GM23338 (cell line): ENCODE data around the gene CCDC121. TPM values are rescaled to one million over a fixed set of nuclear protein-coding genes. Genes with fewer than 3 reads are reported as not detected.

Experiments
- ATAC-seq: fragments of 200-7000 bp; cut with Tn5 transposase; 3 replicates; pipeline ENCODE4 v1.9.1; 2020
- DNase-seq: peaks from one replicate; pipeline ENCODE4 v3.0.0-alpha.2; 2015; ENCODE audit warnings: low spot score
- H2AFZ ChIP-seq: fragments of 200-600 bp; sonication (generic); 2 replicates; pipeline ENCODE4 v1.8.0; 2016; ENCODE audit warnings: antibody characterized with exemption, mild to moderate bottlenecking, moderate library complexity
- H3F3A ChIP-seq: fragments of 200-600 bp; sonication (generic); replicated peaks from 2 replicates; pipeline ENCODE4 v1.8.0; 2017; ENCODE audit warnings: antibody characterized with exemption, mixed run types, low read depth
- H3K27ac ChIP-seq: fragments of 200-600 bp; sonication (generic); 2 replicates; pipeline ENCODE4 v1.6.1; 2016; ENCODE audit warnings: low read depth
- H3K27me3 ChIP-seq: fragments of 200-600 bp; sonication (generic); 2 replicates; pipeline ENCODE4 v1.8.0; 2016; ENCODE audit warnings: mild to moderate bottlenecking, mixed run types, moderate library complexity; ENCODE audit not compliant: insufficient read depth
- H3K36me3 ChIP-seq: fragments of 200-600 bp; sonication (generic); 2 replicates; pipeline ENCODE4 v1.8.0; 2016; ENCODE audit warnings: mild to moderate bottlenecking; ENCODE audit not compliant: insufficient read depth
- H3K4me1 ChIP-seq: fragments of 200-600 bp; sonication (generic); 2 replicates; pipeline ENCODE4 v1.8.0; 2016; ENCODE audit warnings: mild to moderate bottlenecking, moderate library complexity; ENCODE audit not compliant: insufficient read depth
- H3K4me2 ChIP-seq: fragments of 200-600 bp; sonication (generic); 2 replicates; pipeline ENCODE4 v1.7.1; 2017; ENCODE audit warnings: mixed run types
- H3K4me3 ChIP-seq: fragments of 200-600 bp; sonication (generic); 2 replicates; pipeline ENCODE4 v1.6.1; 2016; ENCODE audit warnings: mixed run types
- H3K79me2 ChIP-seq: fragments of 200-600 bp; sonication (generic); replicated peaks from 2 replicates; pipeline ENCODE4 v1.8.0; 2017; ENCODE audit warnings: mild to moderate bottlenecking; ENCODE audit not compliant: insufficient read depth
- H3K9me2 ChIP-seq: fragments of 200-600 bp; sonication (generic); 2 replicates; pipeline ENCODE4 v1.8.0; 2017; ENCODE audit not compliant: insufficient read depth
- H4K20me1 ChIP-seq: fragments of 200-600 bp; sonication (generic); replicated peaks from 2 replicates; pipeline ENCODE4 v1.8.0; 2017; ENCODE audit warnings: mild to moderate bottlenecking; ENCODE audit not compliant: insufficient read depth
- H3K27ac Mint-ChIP-seq: 2 replicates; pipeline ENCODE4 v1.8.0; 2020; ENCODE audit warnings: inconsistent platforms, mild to moderate bottlenecking, moderate library complexity, mixed read lengths
- H3K27me3 Mint-ChIP-seq: 3 replicates; pipeline ENCODE4 v1.8.0; 2022; ENCODE audit warnings: low read depth, mild to moderate bottlenecking, moderate library complexity, mixed read lengths, inconsistent platforms; ENCODE audit not compliant: insufficient read depth, poor library complexity
- H3K36me3 Mint-ChIP-seq: 3 replicates; pipeline ENCODE4 v1.8.0; 2021; ENCODE audit warnings: low read depth, mild to moderate bottlenecking, inconsistent platforms, moderate library complexity, mixed read lengths
- H3K4me1 Mint-ChIP-seq: 3 replicates; pipeline ENCODE4 v1.8.0; 2020; ENCODE audit warnings: mild to moderate bottlenecking, inconsistent platforms, mixed read lengths
- H3K4me3 Mint-ChIP-seq: 3 replicates; pipeline ENCODE4 v1.8.0; 2021; ENCODE audit warnings: moderate library complexity, mild to moderate bottlenecking, inconsistent platforms, mixed read lengths
- H3K9me3 Mint-ChIP-seq: 3 replicates; pipeline ENCODE4 v1.8.0; 2020; ENCODE audit warnings: moderate library complexity, mild to moderate bottlenecking, inconsistent platforms, mixed read lengths
- CREB1 ChIP-seq: fragments of 250-450 bp; sonication (Bioruptor Pico); IDR thresholded peaks from 2 replicates; pipeline ENCODE4 v1.5.0; 2020; ENCODE audit warnings: low read depth, mild to moderate bottlenecking, moderate library complexity
- CTCF ChIP-seq, 2 experiments: fragments of 200-600 bp in 1 of 2; sonication (generic) in 1 of 2; conservative IDR thresholded peaks; 2 replicates each; pipeline versions ENCODE4 v1.5.1 to v1.6.1; 2016 to 2017; ENCODE audit warnings: antibody characterized with exemption in 2 of 2, low read depth in 2 of 2, mild to moderate bottlenecking in 2 of 2, moderate library complexity in 1 of 2
- EZH2 ChIP-seq: fragments of 200-600 bp; sonication (generic); IDR thresholded peaks from one replicate; pipeline ENCODE4 v1.8.0; 2017; ENCODE audit warnings: antibody characterized with exemption, mild to moderate bottlenecking, low read depth; ENCODE audit not compliant: unreplicated experiment
- EZH2phosphoT487 ChIP-seq: fragments of 200-600 bp; sonication (generic); IDR thresholded peaks from one replicate; pipeline ENCODE4 v1.8.1; 2018; ENCODE audit warnings: antibody characterized with exemption; ENCODE audit not compliant: unreplicated experiment
- JUNB ChIP-seq: IDR thresholded peaks from one replicate; pipeline ENCODE4 v1.6.1; 2016; ENCODE audit warnings: antibody characterized with exemption; ENCODE audit not compliant: unreplicated experiment
- NANOG ChIP-seq: IDR thresholded peaks from 2 replicates; pipeline ENCODE4 v1.6.1; 2016; ENCODE audit warnings: antibody characterized with exemption, borderline replicate concordance
- POLR2AphosphoS5 ChIP-seq: IDR thresholded peaks from 2 replicates; pipeline ENCODE4 v1.6.1; 2016; ENCODE audit warnings: antibody characterized with exemption, low read depth
- REST ChIP-seq: IDR thresholded peaks from one replicate; pipeline ENCODE4 v1.6.1; 2018; ENCODE audit warnings: antibody characterized with exemption; ENCODE audit not compliant: unreplicated experiment
- STAT1 ChIP-seq: IDR thresholded peaks from one replicate; pipeline ENCODE4 v1.6.1; 2016; ENCODE audit warnings: antibody characterized with exemption; ENCODE audit not compliant: unreplicated experiment
- ZNF114 ChIP-seq: fragments of 250-450 bp; sonication (Bioruptor Pico); IDR thresholded peaks from 2 replicates; pipeline ENCODE4 v1.5.0; 2020; ENCODE audit warnings: mild to moderate bottlenecking, moderate library complexity
- ZNF331 ChIP-seq: fragments of 250-450 bp; sonication (Bioruptor Pico); IDR thresholded peaks from 2 replicates; pipeline ENCODE4 v1.5.0; 2020; ENCODE audit warnings: low read depth, mild to moderate bottlenecking, moderate library complexity
- ZNF462 ChIP-seq: fragments of 250-450 bp; sonication (Bioruptor Pico); IDR thresholded peaks from 2 replicates; pipeline ENCODE4 v1.5.0; 2020; ENCODE audit warnings: mild to moderate bottlenecking, moderate library complexity
- polyA plus RNA-seq: library from polyadenylated mRNA; unstranded; fragments of >200 nt; fragmentation: Nextera tagmentation; extraction: Ambion mirVana; gene quantifications from 2 replicates; pipeline ENCODE4 v1.2.1, GENCODE V29; 2016
- total RNA-seq: library from RNA; depleted of rRNA; stranded (reverse); fragments of >200 nt; shearing (Covaris generic); gene quantifications from 2 replicates; pipeline ENCODE4 v1.2.3, GENCODE V29; 2014
- TF ChIP-seq, protein P1 (sequence below): IDR thresholded peaks from 2 replicates; pipeline ENCODE4 v1.6.1; 2016; ENCODE audit warnings: antibody characterized with exemption

Gene CCDC121
- total and polyA plus RNA-seq, 2 experiments from 2014 or later = 1.6 to 1.9 TPM

- Histone ChIP-seq H3K4me2 (no peak overlapping the region), H3K36me3 (peaks cover 1% of the 10 kb centered on the region), H3K4me3 (no peak overlapping the region), H2AFZ (no peak overlapping the region), H3F3A (no peaks in the 10 kb centered on the region), H3K4me1 (peaks cover 7% of the 10 kb centered on the region; the same call in 1 of the 2 replicates), H3K27me3 (no peaks in the 10 kb centered on the region), H3K27ac (no peak overlapping the region), H3K79me2 (peaks cover 100% of the 10 kb centered on the region), H3K9me2 (no peaks in the 10 kb centered on the region), H4K20me1 (peaks cover 35% of the 10 kb centered on the region)
- peaks cover 22% of the 10 kb centered on the region for H3K9me3 Mint-ChIP-seq
- DNase-seq = no peak
- peaks cover 2% of the 10 kb centered on the region for H3K27me3 Mint-ChIP-seq
- peaks cover 12% of the 10 kb centered on the region for H3K4me1 Mint-ChIP-seq
- no peak overlapping the region for H3K27ac Mint-ChIP-seq
- TF ChIP-seq, protein P1, sequence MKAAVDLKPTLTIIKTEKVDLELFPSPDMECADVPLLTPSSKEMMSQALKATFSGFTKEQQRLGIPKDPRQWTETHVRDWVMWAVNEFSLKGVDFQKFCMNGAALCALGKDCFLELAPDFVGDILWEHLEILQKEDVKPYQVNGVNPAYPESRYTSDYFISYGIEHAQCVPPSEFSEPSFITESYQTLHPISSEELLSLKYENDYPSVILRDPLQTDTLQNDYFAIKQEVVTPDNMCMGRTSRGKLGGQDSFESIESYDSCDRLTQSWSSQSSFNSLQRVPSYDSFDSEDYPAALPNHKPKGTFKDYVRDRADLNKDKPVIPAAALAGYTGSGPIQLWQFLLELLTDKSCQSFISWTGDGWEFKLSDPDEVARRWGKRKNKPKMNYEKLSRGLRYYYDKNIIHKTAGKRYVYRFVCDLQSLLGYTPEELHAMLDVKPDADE = no peak
- TF ChIP-seq CTCF (conservative IDR thresholded peaks at IDR 0.05; ENCODE audit: low read depth in 2 of 2) (no peak), ZNF114 (CRISPR knock-in tag) (no peak), ZNF331 (no peak), ZNF462 (CRISPR knock-in tag) (no peak), POLR2AphosphoS5 (no peak), EZH2phosphoT487 (no peak), STAT1 (no peak), JUNB (no peak), EZH2 (no peak), NANOG (no peak), CREB1 (no peak), REST (no peak)
- peaks cover 25% of the 10 kb centered on the region for H3K36me3 Mint-ChIP-seq
- H3K4me3 Mint-ChIP-seq = no peak overlapping the region
- no peak for ATAC-seq
Measured at GRCh38 chr2:27588308-27588707, 40.5 kb downstream of the CCDC121 start.
